ENCODE results near the gene SULT2A1.
"Not testable (repeated sequence)": the region's sequence is repeated elsewhere in the genome, so short reads cannot be mapped to it uniquely, and the experiment has no call there.

Gene SULT2A1

DNA sequence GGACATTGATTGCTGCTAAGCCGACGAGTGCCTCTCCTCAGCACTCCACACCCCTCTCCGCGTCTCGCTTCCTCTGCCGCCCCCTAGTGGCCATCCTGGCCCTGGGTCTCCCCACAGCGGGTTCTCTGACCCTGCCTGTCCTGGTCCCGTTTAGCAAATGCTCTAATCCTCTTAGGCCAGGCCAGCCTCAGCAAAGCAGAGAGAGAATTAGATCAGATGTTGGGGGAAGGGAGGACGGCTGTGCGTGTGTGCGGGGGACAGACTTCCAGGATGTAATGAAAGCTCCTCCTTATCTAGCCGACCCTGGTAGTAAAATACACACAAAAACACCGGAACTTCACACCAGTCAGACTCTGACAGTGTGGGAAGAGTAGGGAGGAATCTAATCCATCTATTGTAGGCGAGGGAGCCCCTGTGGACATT, 22.6 kb downstream of the SULT2A1 start:
- DNase-seq (ENCODE audit: low read depth, low spot score): no peak
- H3K27ac ChIP-seq: no peak overlapping the region

GRCh38 chr19:47861630-47862029, 24.5 kb downstream of the SULT2A1 start:
- no peak overlapping the region for H3K27ac ChIP-seq
- no peak for DNase-seq (ENCODE audit: low read depth, low spot score)

- DNase-seq (ENCODE audit: low read depth, low spot score): no peak
- H3K27ac ChIP-seq: no peak overlapping the region
Observed at GRCh38 chr19:47860602-47861297, 25.4 kb downstream of the SULT2A1 start.

DNA sequence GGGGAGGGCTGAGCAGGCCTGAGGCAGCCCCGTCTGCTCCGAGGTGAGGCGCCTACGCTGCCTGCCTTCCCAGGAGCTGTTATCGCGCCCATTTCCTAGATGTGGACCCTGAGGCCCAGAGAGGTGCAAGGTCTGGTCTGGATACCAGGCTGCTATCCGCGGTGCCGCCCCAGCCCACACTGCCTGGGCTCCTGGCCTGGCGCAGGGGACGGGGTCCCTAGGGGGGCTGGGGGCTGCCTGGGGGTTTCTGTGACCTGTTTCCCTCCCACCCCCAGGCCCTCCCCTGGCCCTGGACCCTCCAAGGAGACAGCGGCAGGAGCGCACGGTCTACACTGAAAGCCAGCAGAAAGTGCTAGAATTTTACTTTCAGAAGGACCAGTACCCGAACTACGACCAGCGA, 26.3 kb downstream of the SULT2A1 start:
- H3K27ac ChIP-seq; DNase-seq (ENCODE audit: low read depth, low spot score): not testable (repeated sequence)

DNA sequence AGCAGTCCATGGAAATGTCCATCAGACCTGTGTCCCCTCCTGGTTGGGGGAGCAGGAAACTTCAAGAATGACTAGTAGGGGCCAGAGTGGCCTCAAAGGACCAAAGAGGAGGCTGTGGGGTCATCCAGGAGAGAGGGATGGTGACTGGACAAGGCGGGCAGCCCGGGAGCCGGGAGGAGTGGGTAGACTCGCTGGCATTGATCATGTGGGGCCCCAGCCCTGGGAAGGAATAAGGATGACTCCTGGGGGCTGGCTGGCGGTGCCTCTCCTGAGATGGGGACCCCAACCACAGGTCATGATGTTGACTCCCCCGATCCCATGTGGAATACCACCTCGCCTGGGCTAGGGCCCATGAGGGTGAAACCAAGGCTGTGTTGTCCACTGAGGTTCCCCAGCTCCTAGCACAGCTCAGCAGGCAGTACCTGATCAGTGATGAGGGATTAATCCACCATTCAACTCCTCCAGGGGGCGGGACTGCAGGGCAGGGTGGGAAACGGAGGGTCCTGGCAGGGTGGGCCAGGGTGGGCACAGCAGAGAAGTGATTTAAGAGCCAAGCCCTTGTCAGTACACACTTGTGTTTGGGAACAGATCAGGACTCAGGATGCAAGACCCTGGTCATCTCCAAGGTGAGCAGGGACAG, 27.3 kb downstream of the SULT2A1 start, which contains the start of gene TPRX2:
TSS of gene TPRX2 (plus strand) at position 590 of the 640 bp plus-strand sequence. CDS start at position 602, 12 bp downstream.
- DNase-seq (ENCODE audit: low read depth, low spot score); H3K27ac ChIP-seq: not testable (repeated sequence)

GRCh38 chr19:47858231-47858630, 27.9 kb downstream of the SULT2A1 start:
- not testable (repeated sequence) for DNase-seq (ENCODE audit: low read depth, low spot score); H3K27ac ChIP-seq

DNA sequence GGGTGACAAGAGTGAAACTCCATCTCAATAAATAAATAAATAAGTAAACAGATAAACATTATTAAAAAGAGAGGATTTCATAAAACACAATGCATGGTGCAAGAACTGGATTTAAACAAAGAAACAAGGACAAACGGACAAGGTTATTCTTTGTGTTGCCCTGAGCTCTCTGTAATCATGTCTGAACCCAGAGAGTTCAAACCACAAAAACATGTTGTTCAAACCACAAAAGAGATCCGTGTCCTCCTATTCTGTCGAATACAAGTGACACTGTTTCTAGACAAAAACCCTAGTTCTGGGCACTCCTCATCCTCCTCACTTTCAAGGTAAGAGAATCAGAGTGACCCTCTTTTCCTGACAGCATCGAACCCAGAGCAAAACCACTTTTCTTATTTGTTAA, 31.7 kb downstream of the SULT2A1 start:
- DNase-seq (ENCODE audit: low read depth, low spot score): no peak
- H3K27ac ChIP-seq: no peak overlapping the region

DNA sequence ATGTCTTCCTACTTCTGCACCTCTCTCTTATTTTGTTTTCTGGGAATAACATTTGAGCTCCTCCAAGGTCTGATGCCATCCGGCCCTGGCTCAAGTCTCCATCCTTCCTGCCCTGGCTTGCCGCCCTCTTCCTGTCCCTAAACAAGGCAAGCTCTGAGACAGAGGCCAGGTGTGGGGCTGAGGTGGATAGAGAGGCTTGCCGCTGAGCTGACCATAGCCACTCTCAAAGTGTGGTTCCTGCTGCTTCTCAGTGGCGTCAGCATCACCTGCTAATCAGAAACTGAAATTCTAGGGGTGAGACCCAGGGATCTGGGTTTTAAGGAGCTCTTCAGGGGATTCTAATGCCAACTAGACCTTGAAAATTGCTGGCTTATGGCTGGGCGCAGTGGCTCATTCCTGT, 33.1 kb downstream of the SULT2A1 start:
- DNase-seq (ENCODE audit: low read depth, low spot score): no peak
- H3K27ac ChIP-seq: no peak overlapping the region

GRCh38 chr19:47848823-47849473, 37.2 kb downstream of the SULT2A1 start:
- no peak for DNase-seq (ENCODE audit: low read depth, low spot score)
- H3K27ac ChIP-seq: no peak overlapping the region

DNA sequence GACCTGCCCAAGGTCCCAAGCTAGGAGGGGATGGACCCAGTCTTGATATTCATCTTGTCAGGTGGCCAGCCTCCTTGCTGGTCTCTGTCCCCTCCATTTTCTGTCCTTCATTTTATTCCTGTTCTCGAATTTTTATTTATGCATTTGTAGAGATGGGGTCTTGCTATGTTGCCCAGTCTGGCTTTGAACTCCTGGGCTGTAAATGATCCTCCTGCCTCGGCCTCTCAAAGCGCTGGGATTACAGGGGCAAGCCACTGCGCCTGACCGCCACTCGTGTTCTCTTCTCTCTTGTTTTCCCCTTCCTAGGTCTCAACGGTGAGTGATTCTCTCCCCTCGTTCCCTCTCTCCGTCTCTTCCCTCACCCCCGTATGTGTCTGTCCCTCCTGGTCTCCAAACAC, 37.7 kb downstream of the SULT2A1 start:
- no peak overlapping the region for H3K27ac ChIP-seq
- no peak for DNase-seq (ENCODE audit: low read depth, low spot score)

GRCh38 chr19:47842941-47843340, 43.2 kb downstream of the SULT2A1 start:
- no peak overlapping the region for H3K27ac ChIP-seq
- DNase-seq (ENCODE audit: low read depth, low spot score): no peak

- DNase-seq (ENCODE audit: low read depth, low spot score): no peak
- H3K27ac ChIP-seq: no peak overlapping the region
Observed at GRCh38 chr19:47839913-47840312, 46.2 kb downstream of the SULT2A1 start.

GRCh38 chr19:47839411-47839810, 46.7 kb downstream of the SULT2A1 start:
- H3K27ac ChIP-seq: no peak overlapping the region
- DNase-seq (ENCODE audit: low read depth, low spot score): no peak

- no peak for DNase-seq (ENCODE audit: low read depth, low spot score)
- H3K27ac ChIP-seq: no peak overlapping the region
Observed at GRCh38 chr19:47836038-47836437, 50.1 kb downstream of the SULT2A1 start.

DNA sequence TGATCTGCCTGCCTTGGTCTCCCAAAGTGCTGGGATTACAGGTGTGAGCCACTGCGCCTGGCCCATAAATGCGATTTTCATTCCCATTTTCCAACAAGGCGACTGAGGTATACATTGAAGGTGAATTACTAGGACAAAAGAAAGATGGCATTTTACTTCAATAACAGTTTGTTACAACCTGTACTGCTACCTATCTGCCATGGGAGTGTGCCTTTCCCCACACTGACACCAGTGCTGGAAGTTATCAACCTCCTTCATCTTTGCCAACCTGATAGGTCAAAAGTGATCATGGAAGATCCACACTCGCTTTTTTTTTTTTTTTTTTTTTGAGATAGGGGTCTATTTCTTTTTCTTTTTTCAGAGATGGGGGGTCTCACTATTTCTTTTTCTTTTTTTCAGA, 53.4 kb downstream of the SULT2A1 start:
- DNase-seq (ENCODE audit: low read depth, low spot score): no peak
- no peak overlapping the region for H3K27ac ChIP-seq

DNA sequence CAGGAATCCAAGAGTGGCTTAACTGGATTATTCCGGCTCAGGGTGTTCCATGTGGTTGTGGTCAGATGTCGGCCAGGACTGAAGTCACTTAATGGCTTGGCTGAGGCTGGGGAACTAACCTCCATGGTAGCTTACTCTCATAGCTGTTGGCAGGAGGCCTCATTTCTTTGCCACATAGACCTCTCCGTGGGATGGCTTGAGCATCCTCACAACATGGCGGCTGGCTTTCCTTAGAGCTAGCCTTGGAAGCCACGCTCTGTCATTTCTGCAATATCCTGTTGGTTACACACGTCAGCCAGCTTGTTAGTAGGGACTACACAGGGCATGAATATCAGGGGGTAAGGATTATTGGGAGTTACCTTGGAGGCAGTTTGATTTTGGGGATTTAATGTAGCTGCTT, 59.3 kb downstream of the SULT2A1 start:
- no peak for DNase-seq (ENCODE audit: low read depth, low spot score)
- no peak overlapping the region for H3K27ac ChIP-seq

DNA sequence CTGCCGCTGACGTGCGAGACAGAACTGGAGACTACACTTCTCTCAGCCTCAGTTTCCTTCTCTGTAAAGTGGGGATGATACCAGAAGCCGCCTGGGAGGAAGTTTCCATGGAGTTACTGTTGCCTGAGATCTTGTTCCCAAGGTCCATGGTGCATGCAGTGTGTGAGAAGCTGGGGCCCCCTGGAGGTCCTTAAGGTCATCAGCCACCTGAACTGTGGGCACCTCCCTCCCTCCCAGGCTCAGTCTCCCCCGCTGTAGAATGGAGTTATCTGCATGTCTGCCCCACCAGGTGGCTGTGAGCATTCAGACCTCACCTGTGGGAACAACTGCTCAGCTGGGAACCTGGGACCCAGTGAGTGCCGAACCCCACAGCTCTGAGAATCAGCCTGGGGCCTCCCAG, 61.7 kb downstream of the SULT2A1 start:
- no peak for DNase-seq (ENCODE audit: low read depth, low spot score)
- no peak overlapping the region for H3K27ac ChIP-seq

- no peak for DNase-seq (ENCODE audit: low read depth, low spot score)
- H3K27ac ChIP-seq: no peak within 1 kb of the TSS
Observed at GRCh38 chr19:47821460-47822020, 64.6 kb downstream of the SULT2A1 start, which contains the start of gene CRX. Gene CRX (plus strand): TSS chr19:47821937. CDS start chr19:47834444, 12,507 bp downstream.

Measured in epithelial cell of prostate (primary cell).